ENCODE data around the gene STK32B.
A peak's percentile ranks its signal among the peaks of the same experiment; 100 is the strongest.

Gene STK32B

DNA sequence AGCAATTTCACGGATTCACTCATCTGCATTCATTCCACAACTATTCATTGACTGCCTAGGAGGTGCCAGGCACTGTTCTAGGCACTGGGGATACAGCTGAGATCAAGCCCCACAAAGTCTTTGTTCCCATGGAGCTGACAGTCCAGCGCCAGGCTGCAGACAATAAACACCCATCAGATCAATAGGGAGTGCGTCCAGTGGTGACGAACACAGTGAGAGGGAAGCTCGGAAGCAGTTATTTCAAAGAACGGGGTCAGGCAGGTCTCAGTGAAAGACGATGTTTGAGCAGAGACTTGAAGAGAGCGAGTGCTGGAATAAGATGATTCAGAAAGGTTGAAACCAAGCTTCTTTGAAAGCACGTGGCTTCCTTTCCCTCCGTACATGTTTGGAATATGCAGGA lies 489.9 kb downstream of the STK32B start:
- H2BK5ac ChIP-seq (ENCODE audit: low read depth, low read length, poor library complexity): no peak overlapping the region
- H2AFZ ChIP-seq (ENCODE audit: insufficient read depth, low read length, poor library complexity): no peak overlapping the region
- no peak overlapping the region for H2BK120ac ChIP-seq (ENCODE audit: insufficient read depth, low read length, poor library complexity)
- H3K27ac ChIP-seq (ENCODE audit: low read depth, low read length): no peak overlapping the region
- H3K79me2 ChIP-seq (ENCODE audit: control insufficient read depth, insufficient read depth, low read length, poor library complexity): no peaks in the 10 kb centered on the region
- H3K23ac ChIP-seq (ENCODE audit: low read length): no peak overlapping the region
- no peaks in the 10 kb centered on the region for H3K36me3 ChIP-seq (ENCODE audit: control insufficient read depth in 1 of 2, insufficient read depth in 2 of 2, low read length in 2 of 2)
- no peaks in the 10 kb centered on the region for H3K27me3 ChIP-seq (ENCODE audit: insufficient read depth, low read length)
- no peak overlapping the region for H3K4me3 ChIP-seq (ENCODE audit: low read depth, low read length)
- H3K4me1 ChIP-seq (ENCODE audit: control insufficient read depth in 1 of 2, insufficient read depth in 2 of 2, low read length in 2 of 2): no peaks in the 10 kb centered on the region
- no peak overlapping the region for H3K4ac ChIP-seq (ENCODE audit: low read depth, low read length)
- H3K14ac ChIP-seq (ENCODE audit: low read length): no peak overlapping the region
- H3K9ac ChIP-seq (ENCODE audit: low read length): no peak overlapping the region
- H2AK5ac ChIP-seq (ENCODE audit: low read length): no peak overlapping the region
- no peaks in the 10 kb centered on the region for H3K79me1 ChIP-seq (ENCODE audit: low read length)
- H2BK12ac ChIP-seq (ENCODE audit: low read length): no peak overlapping the region
- DNase-seq: no peak
- WGBS (ENCODE audit: extremely low coverage, insufficient coverage, insufficient read length): no CpG with 5 or more reads among the region's 10 CpGs
- no peak overlapping the region for H4K8ac ChIP-seq (ENCODE audit: low read depth, low read length)
- no peak overlapping the region for H4K91ac ChIP-seq (ENCODE audit: low read depth, low read length)
- H3K4me2 ChIP-seq (ENCODE audit: low read length): no peak overlapping the region
- no peaks in the 10 kb centered on the region for H3K9me3 ChIP-seq (ENCODE audit: insufficient read depth, low read depth, low read length)
- H4K12ac ChIP-seq (ENCODE audit: low read depth, low read length): no peak overlapping the region
- no peak overlapping the region for H3K18ac ChIP-seq (ENCODE audit: low read length)

DNA sequence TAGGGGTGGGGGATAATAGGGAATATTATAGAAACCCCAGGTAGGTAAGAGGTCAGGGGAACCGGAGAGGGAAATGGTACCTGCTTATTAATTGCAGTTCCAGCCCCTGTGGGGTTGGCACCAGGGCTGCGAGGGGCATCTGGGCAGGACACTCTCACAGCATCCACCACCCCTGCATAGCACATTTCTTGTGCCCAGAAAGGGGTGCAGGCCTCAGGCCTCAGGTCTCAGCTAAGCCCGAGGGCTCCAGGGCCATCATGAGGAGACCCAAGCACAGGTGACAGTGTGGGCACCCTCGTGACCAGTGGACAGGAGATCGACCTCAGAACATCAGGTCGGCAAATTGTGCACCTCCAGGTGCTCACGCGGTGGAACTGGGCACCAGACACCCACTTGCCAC lies 492.4 kb downstream of the STK32B start:
- no peak for DNase-seq
- no peak overlapping the region for H3K27ac ChIP-seq (ENCODE audit: low read depth, low read length)
- H3K36me3 ChIP-seq (ENCODE audit: control insufficient read depth in 1 of 2, insufficient read depth in 2 of 2, low read length in 2 of 2): peaks cover 6% of the 10 kb centered on the region in 2 experiments
- no peak overlapping the region for H3K4me2 ChIP-seq (ENCODE audit: low read length)
- H4K12ac ChIP-seq (ENCODE audit: low read depth, low read length): no peak overlapping the region
- H3K23ac ChIP-seq (ENCODE audit: low read length): no peak overlapping the region
- H3K79me2 ChIP-seq (ENCODE audit: control insufficient read depth, insufficient read depth, low read length, poor library complexity): no peaks in the 10 kb centered on the region
- no peak overlapping the region for H3K18ac ChIP-seq (ENCODE audit: low read length)
- H3K4me3 ChIP-seq (ENCODE audit: low read depth, low read length): no peak overlapping the region
- no peak overlapping the region for H4K8ac ChIP-seq (ENCODE audit: low read depth, low read length)
- peaks cover 15% of the 10 kb centered on the region for H3K9me3 ChIP-seq (ENCODE audit: insufficient read depth, low read depth, low read length)
- no peak overlapping the region for H2AK5ac ChIP-seq (ENCODE audit: low read length)
- no peak overlapping the region for H2BK12ac ChIP-seq (ENCODE audit: low read length)
- H3K9ac ChIP-seq (ENCODE audit: low read length): peak overlapping the region; percentile 49
- no peak overlapping the region for H3K4ac ChIP-seq (ENCODE audit: low read depth, low read length)
- no peak overlapping the region for H2AFZ ChIP-seq (ENCODE audit: insufficient read depth, low read length, poor library complexity)
- no peaks in the 10 kb centered on the region for H3K4me1 ChIP-seq (ENCODE audit: control insufficient read depth in 1 of 2, insufficient read depth in 2 of 2, low read length in 2 of 2)
- no peaks in the 10 kb centered on the region for H3K79me1 ChIP-seq (ENCODE audit: low read length)
- H4K91ac ChIP-seq (ENCODE audit: low read depth, low read length): no peak overlapping the region
- H2BK120ac ChIP-seq (ENCODE audit: insufficient read depth, low read length, poor library complexity): no peak overlapping the region
- no CpG with 5 or more reads among the region's 8 CpGs for WGBS (ENCODE audit: extremely low coverage, insufficient coverage, insufficient read length)
- H2BK5ac ChIP-seq (ENCODE audit: low read depth, low read length, poor library complexity): no peak overlapping the region
- no peak overlapping the region for H3K14ac ChIP-seq (ENCODE audit: low read length)
- no peaks in the 10 kb centered on the region for H3K27me3 ChIP-seq (ENCODE audit: insufficient read depth, low read length)

DNA sequence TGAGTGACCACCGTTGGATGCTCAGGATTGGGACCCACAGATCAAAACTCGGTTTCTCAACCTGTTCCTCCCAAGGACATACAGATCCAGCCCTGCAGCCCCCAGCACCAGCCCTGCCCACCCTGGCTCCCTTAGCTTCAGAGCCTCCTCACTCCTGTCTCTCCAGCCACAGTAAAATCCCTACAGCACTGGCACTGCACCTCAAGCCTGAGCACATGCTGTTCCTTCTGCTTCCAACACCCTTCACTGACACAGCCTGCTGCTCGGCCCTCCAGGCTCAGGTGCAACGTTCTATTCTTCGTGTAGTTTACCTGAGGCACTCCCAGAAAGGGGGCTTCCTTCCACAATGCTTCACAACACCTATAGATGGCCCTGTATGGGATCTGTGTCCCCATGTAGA lies 493.5 kb downstream of the STK32B start:
- no peak overlapping the region for H4K91ac ChIP-seq (ENCODE audit: low read depth, low read length)
- H3K4me2 ChIP-seq (ENCODE audit: low read length): no peak overlapping the region
- peaks cover 15% of the 10 kb centered on the region for H3K9me3 ChIP-seq (ENCODE audit: insufficient read depth, low read depth, low read length)
- no peak overlapping the region for H2AFZ ChIP-seq (ENCODE audit: insufficient read depth, low read length, poor library complexity)
- H3K79me2 ChIP-seq (ENCODE audit: control insufficient read depth, insufficient read depth, low read length, poor library complexity): no peaks in the 10 kb centered on the region
- no peak for DNase-seq
- H3K4me3 ChIP-seq (ENCODE audit: low read depth, low read length): no peak overlapping the region
- H2BK5ac ChIP-seq (ENCODE audit: low read depth, low read length, poor library complexity): no peak overlapping the region
- H4K8ac ChIP-seq (ENCODE audit: low read depth, low read length): no peak overlapping the region
- H3K23ac ChIP-seq (ENCODE audit: low read length): no peak overlapping the region
- H3K4ac ChIP-seq (ENCODE audit: low read depth, low read length): no peak overlapping the region
- H3K4me1 ChIP-seq (ENCODE audit: control insufficient read depth in 1 of 2, insufficient read depth in 2 of 2, low read length in 2 of 2): no peaks in the 10 kb centered on the region
- H2AK5ac ChIP-seq (ENCODE audit: low read length): no peak overlapping the region
- H3K18ac ChIP-seq (ENCODE audit: low read length): no peak overlapping the region
- peaks cover 6% of the 10 kb centered on the region in 2 experiments for H3K36me3 ChIP-seq (ENCODE audit: control insufficient read depth in 1 of 2, insufficient read depth in 2 of 2, low read length in 2 of 2)
- WGBS (ENCODE audit: extremely low coverage, insufficient coverage, insufficient read length): no CpG with 5 or more reads among the region's 5 CpGs
- no peak overlapping the region for H2BK120ac ChIP-seq (ENCODE audit: insufficient read depth, low read length, poor library complexity)
- no peak overlapping the region for H3K27ac ChIP-seq (ENCODE audit: low read depth, low read length)
- H3K9ac ChIP-seq (ENCODE audit: low read length): no peak overlapping the region
- no peaks in the 10 kb centered on the region for H3K79me1 ChIP-seq (ENCODE audit: low read length)
- no peak overlapping the region for H2BK12ac ChIP-seq (ENCODE audit: low read length)
- H3K14ac ChIP-seq (ENCODE audit: low read length): no peak overlapping the region
- no peaks in the 10 kb centered on the region for H3K27me3 ChIP-seq (ENCODE audit: insufficient read depth, low read length)
- H4K12ac ChIP-seq (ENCODE audit: low read depth, low read length): no peak overlapping the region

DNA sequence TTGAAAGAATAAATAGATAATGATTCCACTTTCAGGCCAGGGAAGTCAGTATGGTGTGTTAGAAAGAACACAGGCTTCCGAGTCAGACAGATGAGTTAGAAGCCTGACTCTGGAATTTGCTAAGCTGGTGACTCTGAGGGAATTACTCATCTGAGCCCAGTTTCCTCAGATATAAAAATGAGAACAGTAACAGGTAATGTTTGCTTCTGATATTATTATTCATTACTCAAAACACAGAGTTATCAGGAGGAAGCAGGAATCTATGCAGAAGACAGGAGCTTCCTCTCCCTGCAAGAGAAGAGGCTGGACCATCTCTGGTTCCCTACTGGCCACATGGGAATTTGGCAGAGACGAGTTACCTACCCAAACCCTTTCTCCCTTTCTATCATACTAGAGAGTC lies 494.0 kb downstream of the STK32B start:
- no peaks in the 10 kb centered on the region for H3K79me2 ChIP-seq (ENCODE audit: control insufficient read depth, insufficient read depth, low read length, poor library complexity)
- H2BK12ac ChIP-seq (ENCODE audit: low read length): no peak overlapping the region
- H3K4me3 ChIP-seq (ENCODE audit: low read depth, low read length): no peak overlapping the region
- H2AK5ac ChIP-seq (ENCODE audit: low read length): no peak overlapping the region
- H2BK120ac ChIP-seq (ENCODE audit: insufficient read depth, low read length, poor library complexity): no peak overlapping the region
- H3K4me1 ChIP-seq (ENCODE audit: control insufficient read depth in 1 of 2, insufficient read depth in 2 of 2, low read length in 2 of 2): no peaks in the 10 kb centered on the region
- H3K9me3 ChIP-seq (ENCODE audit: insufficient read depth, low read depth, low read length): peaks cover 15% of the 10 kb centered on the region
- H4K12ac ChIP-seq (ENCODE audit: low read depth, low read length): no peak overlapping the region
- no peak overlapping the region for H3K18ac ChIP-seq (ENCODE audit: low read length)
- H3K79me1 ChIP-seq (ENCODE audit: low read length): no peaks in the 10 kb centered on the region
- no peak for DNase-seq
- no peak overlapping the region for H3K9ac ChIP-seq (ENCODE audit: low read length)
- H4K8ac ChIP-seq (ENCODE audit: low read depth, low read length): no peak overlapping the region
- H3K14ac ChIP-seq (ENCODE audit: low read length): no peak overlapping the region
- peaks cover 6% of the 10 kb centered on the region in 2 experiments for H3K36me3 ChIP-seq (ENCODE audit: control insufficient read depth in 1 of 2, insufficient read depth in 2 of 2, low read length in 2 of 2)
- no peak overlapping the region for H3K4me2 ChIP-seq (ENCODE audit: low read length)
- H2AFZ ChIP-seq (ENCODE audit: insufficient read depth, low read length, poor library complexity): no peak overlapping the region
- H4K91ac ChIP-seq (ENCODE audit: low read depth, low read length): no peak overlapping the region
- no CpG with 5 or more reads among the region's 2 CpGs for WGBS (ENCODE audit: extremely low coverage, insufficient coverage, insufficient read length)
- no peak overlapping the region for H3K27ac ChIP-seq (ENCODE audit: low read depth, low read length)
- H3K23ac ChIP-seq (ENCODE audit: low read length): no peak overlapping the region
- no peak overlapping the region for H3K4ac ChIP-seq (ENCODE audit: low read depth, low read length)
- H3K27me3 ChIP-seq (ENCODE audit: insufficient read depth, low read length): no peaks in the 10 kb centered on the region
- H2BK5ac ChIP-seq (ENCODE audit: low read depth, low read length, poor library complexity): no peak overlapping the region
